H1 (cell line): ENCODE results near the gene DND1. TPM values are rescaled to one million over a fixed set of nuclear protein-coding genes. Genes with fewer than 3 reads are reported as not detected.

Experiments
- BRCA1 ChIP-seq: IDR thresholded peaks from 2 replicates; pipeline ENCODE4 v1.6.1; 2012; ENCODE audit warnings: low read depth, low read length, improper control_type of control experiment
- CTBP2 ChIP-seq: IDR thresholded peaks from 2 replicates; pipeline ENCODE4 v1.7.0; 2011; ENCODE audit warnings: borderline replicate concordance, mild to moderate bottlenecking, moderate library complexity, mixed read lengths, low read length; ENCODE audit not compliant: insufficient read depth, insufficient read length
- EGR1 ChIP-seq: IDR thresholded peaks from 2 replicates; pipeline ENCODE4 v1.6.1; 2011; ENCODE audit warnings: low read depth, low read length, borderline replicate concordance
- POLR2A ChIP-seq, 2 experiments: IDR thresholded peaks; 1 replicate in 1 of 2; 2 replicates in 1 of 2; pipeline ENCODE4 v1.6.1; 2011; ENCODE audit warnings: low read depth in 2 of 2, low read length in 2 of 2, mild to moderate bottlenecking in 2 of 2; ENCODE audit errors: control extremely low read depth in 1 of 2
- RFX5 ChIP-seq: IDR thresholded peaks from 2 replicates; pipeline ENCODE4 v1.6.1; 2011; ENCODE audit warnings: low read depth, low read length, improper control_type of control experiment, borderline replicate concordance
- SIRT6 ChIP-seq: IDR thresholded peaks from one replicate; pipeline ENCODE4 v1.7.1; 2012; ENCODE audit warnings: low read length, inconsistent platforms
- SRF ChIP-seq: IDR thresholded peaks from 2 replicates; pipeline ENCODE4 v1.6.1; 2011; ENCODE audit warnings: mild to moderate bottlenecking, low read depth, low read length, moderate library complexity
- TAF1 ChIP-seq: IDR thresholded peaks from 2 replicates; pipeline ENCODE4 v1.6.1; 2011; ENCODE audit warnings: mild to moderate bottlenecking, low read depth, low read length
- polyA plus RNA-seq, 7 experiments: library from polyadenylated mRNA; depleted of rRNA in 3 of 7; stranded (reverse) in 5 of 7; unstranded in 2 of 7; fragments of >200 nt in 5 of 7; fragments of 200-250 nt in 2 of 7; gene quantifications; 1 replicate in 5 of 7; 2 replicates in 1 of 7; 4 replicates in 1 of 7; pipeline versions ENCODE4 v1.2.1 to v1.2.3, GENCODE V29; 2011 to 2013; ENCODE audit warnings: missing spikeins in 2 of 7, mixed read lengths in 2 of 7
- total RNA-seq: library from RNA; stranded (reverse); fragmentation: NEBNext Ultra II Directional; extraction: Animal tissue kit (Norgen Biotek cat#: 25700); gene quantifications from 2 replicates; pipeline ENCODE4 v1.2.1, GENCODE V29; 2021
- TF ChIP-seq, protein P1 (sequence below): IDR thresholded peaks from 2 replicates; pipeline ENCODE4 v1.6.1; 2012; ENCODE audit warnings: inconsistent platforms

The DND1 gene
- total and polyA plus RNA-seq, 2 of the 8 experiments (the other 6 are each of a cell fraction or from before 2014, with no cell fraction given): 0.41 to 2.1 TPM

DNA sequence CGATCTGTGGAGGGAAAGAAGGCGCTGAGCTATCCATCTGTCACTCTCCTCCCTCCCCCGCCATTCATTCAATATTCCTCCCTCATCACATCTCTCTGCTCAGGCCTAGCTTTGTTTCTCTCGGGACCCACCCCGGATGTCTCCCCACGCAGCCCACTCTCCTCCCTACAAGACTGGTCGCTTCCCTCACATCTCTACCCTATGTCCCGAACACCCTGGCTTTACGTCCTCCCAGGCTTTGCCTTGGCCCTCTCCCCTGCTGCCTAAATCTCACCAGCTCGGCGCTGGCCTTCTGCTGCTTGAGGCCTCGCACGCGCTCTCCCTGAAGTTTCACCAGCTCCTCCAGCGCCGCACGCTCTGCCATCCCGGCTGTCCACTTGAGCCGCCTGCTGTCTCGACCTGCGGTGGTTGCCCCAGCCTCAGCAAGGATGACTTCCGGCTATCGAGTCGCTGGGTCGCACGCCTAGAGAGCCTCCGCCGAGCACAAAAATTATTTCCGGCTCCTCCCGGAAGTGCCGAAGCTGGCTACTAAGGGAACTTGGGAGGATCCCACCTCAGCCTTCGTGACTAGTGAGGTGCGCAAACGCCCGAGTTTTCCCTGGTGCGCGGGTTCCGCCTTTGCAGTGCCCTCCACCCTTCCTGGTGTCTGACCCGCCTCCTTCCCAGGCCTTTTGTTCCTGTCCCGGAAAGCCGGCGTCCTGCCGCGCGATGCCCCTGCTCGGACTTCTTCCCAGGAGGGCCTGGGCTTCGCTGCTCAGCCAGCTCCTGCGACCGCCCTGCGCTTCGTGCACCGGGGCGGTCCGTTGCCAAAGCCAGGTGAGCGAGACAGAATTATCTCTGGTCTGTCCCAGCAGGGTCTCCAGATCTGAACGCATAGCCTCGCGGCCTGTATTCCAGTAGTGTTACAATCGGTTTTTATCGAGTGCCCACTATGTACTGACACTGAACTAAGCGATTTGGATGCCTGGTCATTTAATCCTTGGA lies 17.9 kb upstream of the DND1 start, which contains the start of the genes HARS1 and HARS2 (continued):
- TF ChIP-seq, protein P1, sequence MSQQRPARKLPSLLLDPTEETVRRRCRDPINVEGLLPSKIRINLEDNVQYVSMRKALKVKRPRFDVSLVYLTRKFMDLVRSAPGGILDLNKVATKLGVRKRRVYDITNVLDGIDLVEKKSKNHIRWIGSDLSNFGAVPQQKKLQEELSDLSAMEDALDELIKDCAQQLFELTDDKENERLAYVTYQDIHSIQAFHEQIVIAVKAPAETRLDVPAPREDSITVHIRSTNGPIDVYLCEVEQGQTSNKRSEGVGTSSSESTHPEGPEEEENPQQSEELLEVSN: peak; percentile 60; the same call in 1 of the 2 replicates
- peak; percentile 71 to 77 for TF ChIP-seq POLR2A (IDR thresholded peaks at IDR 0.05; ENCODE audit: control extremely low read depth in 1 of 2, low read depth in 2 of 2, low read length in 2 of 2)
- TF ChIP-seq SRF: no peak
- no peak for TF ChIP-seq CTBP2
- TF ChIP-seq SIRT6: no peak
- TF ChIP-seq RFX5: no peak
- TF ChIP-seq BRCA1: no peak
- TF ChIP-seq TAF1: peak; percentile 81
- TF ChIP-seq EGR1: peak; percentile 99
